Right lobe of liver (tissue), 6 donors: ENCODE results near the gene ELAVL4. TPM values are rescaled to one million over a fixed set of nuclear protein-coding genes. Genes with fewer than 3 reads are reported as not detected.

ENCODE experiments used
- ATAC-seq, 4 donors: fragments of 200-7000 bp; cut with Tn5 transposase; one replicate each; pipeline ENCODE4 v1.9.1; 2020; ENCODE audit warnings: mild to moderate bottlenecking in 4 of 4, moderate library complexity in 4 of 4
- DNase-seq, 3 donors: peaks; one replicate each; pipeline ENCODE4 v3.0.0-alpha.2; 2020
- H3K27ac ChIP-seq, 3 donors: fragments of 200-600 bp; one replicate each; pipeline ENCODE4 v1.8.0; 2022
- H3K27me3 ChIP-seq, 2 donors: fragments of 200-600 bp; one replicate each; pipeline ENCODE4 v1.8.0; 2022
- H3K36me3 ChIP-seq, 4 donors: fragments of 200-600 bp; sonication (generic) in 1 of 4; one replicate each; pipeline versions ENCODE4 v1.5.1 to v1.8.0; 2017 to 2022; ENCODE audit warnings: control low read depth in 1 of 4
- H3K4me1 ChIP-seq, 4 donors: fragments of 200-600 bp; sonication (generic) in 1 of 4; one replicate each; pipeline versions ENCODE4 v1.5.1 to v1.8.0; 2017 to 2022; ENCODE audit warnings: control low read depth in 1 of 4
- H3K4me3 ChIP-seq, 3 donors: fragments of 200-600 bp; one replicate each; pipeline ENCODE4 v1.8.0; 2022
- H3K9me3 ChIP-seq, 4 donors: fragments of 200-600 bp; sonication (generic) in 1 of 4; one replicate each; pipeline versions ENCODE4 v1.5.1 to v1.8.0; 2017 to 2022; ENCODE audit warnings: control low read depth in 1 of 4
- CTCF ChIP-seq, 4 donors: fragments of 200-600 bp in 3 of 4; fragments of 450-650 bp in 1 of 4; IDR thresholded peaks; one replicate each; pipeline versions ENCODE4 v1.5.1 to v1.8.0; 2016 to 2022; ENCODE audit warnings: antibody characterized with exemption in 4 of 4, mild to moderate bottlenecking in 2 of 4
- POLR2A ChIP-seq: fragments of 450-650 bp; IDR thresholded peaks from one replicate; pipeline ENCODE4 v1.6.1; 2017; ENCODE audit warnings: antibody characterized with exemption, mild to moderate bottlenecking
- WGBS: methylation state at CpG from one replicate; pipeline ENCODE4 v1.1.6; 2018; ENCODE audit warnings: low coverage, low lambda C conversion rate; ENCODE audit not compliant: insufficient coverage; ENCODE audit errors: missing lambda C conversion rate; 5-methylcytosine and 5-hydroxymethylcytosine counted together
- intact Hi-C, 2 donors: fragments of 100-400 bp; cut with DNase I; formaldehyde crosslinking; loops; one replicate each; pipeline versions ENCODE4 v1.11.2 to v1.14.1; 2022
- total RNA-seq, 6 experiments: library from RNA; depleted of rRNA in 2 of 6; stranded (reverse); fragments of >200 nt in 2 of 6; fragmentation: NEBNext Ultra II Directional in 3 of 6; extraction: Animal tissue kit (Norgen Biotek cat#: 25700) in 3 of 6; gene quantifications; one replicate each; pipeline versions ENCODE4 v1.1.0 to v1.2.4, GENCODE V29; 2016 to 2023
- donor health status: DM: no; HTN: yes; CAD: no.
- donor health status: DM: no; HTN: no; CAD: no.
- donor health status: DM: no; HTN: no; CAD: no.
- donor health status: DM: no; HTN: yes; CAD: no.
- donor health status: DM: no; HTN: yes; CAD: no.

The ELAVL4 gene
- total RNA-seq, 6 experiments from 2014 or later, result 0.19 to 0.66 (median 0.37) TPM; not detected in 3

GRCh38 chr1:50174101-50174500 is 65.4 kb downstream of the ELAVL4 start:
- DNase-seq (no peak), ATAC-seq (no peak)
- Histone ChIP-seq H3K9me3 (no peaks in the 10 kb centered on the region), H3K27ac (no peak overlapping the region), H3K36me3 (no peaks in the 10 kb centered on the region), H3K4me1 (no peaks in the 10 kb centered on the region), H3K27me3 (no peaks in the 10 kb centered on the region), H3K4me3 (no peak overlapping the region)
- intact Hi-C loops, result no loop called here
- TF ChIP-seq CTCF (IDR thresholded peaks at IDR 0.05), result no peak

GRCh38 chr1:50175719-50176639 is 67.3 kb downstream of the ELAVL4 start:
- DNase-seq (peak in 1 of 3 donors; percentile 50), ATAC-seq (peak; percentile 69 to 83 (median 76))
- no peaks in the 10 kb centered on the region for H3K27me3 ChIP-seq
- no peaks in the 10 kb centered on the region for H3K9me3 ChIP-seq
- no peak overlapping the region for H3K27ac ChIP-seq
- peaks cover 0 to 9% (median 4%) of the 10 kb centered on the region in 4 donors for H3K4me1 ChIP-seq
- TF ChIP-seq CTCF (IDR thresholded peaks at IDR 0.05) (no peak), POLR2A (no peak)
- intact Hi-C loops, result no loop called here
- no peaks in the 10 kb centered on the region for H3K36me3 ChIP-seq
- 34% methylated on average over 7 of the region's 7 CpGs for WGBS
- H3K4me3 ChIP-seq, result peak overlapping the region in 1 of 3 donors; percentile 31

- intact Hi-C loops, result no loop called here
- no peak for TF ChIP-seq POLR2A
- H3K4me3 ChIP-seq, result no peak overlapping the region
- H3K9me3 ChIP-seq, result no peaks in the 10 kb centered on the region
- no peaks in the 10 kb centered on the region for H3K27me3 ChIP-seq
- no peaks in the 10 kb centered on the region for H3K36me3 ChIP-seq
- ATAC-seq (no peak), DNase-seq (no peak)
- H3K27ac ChIP-seq, result no peak overlapping the region
- H3K4me1 ChIP-seq, result peaks cover 0 to 9% (median 4%) of the 10 kb centered on the region in 4 donors
- WGBS, result 75% methylated on average over 6 of the region's 6 CpGs
Measured at GRCh38 chr1:50177994-50178393, 69.3 kb downstream of the ELAVL4 start.

- ATAC-seq (peak; percentile 15 to 58 (median 38)), DNase-seq (no peak)
- no peaks in the 10 kb centered on the region for H3K36me3 ChIP-seq
- no peak overlapping the region for H3K27ac ChIP-seq
- H3K9me3 ChIP-seq, result no peaks in the 10 kb centered on the region
- H3K4me1 ChIP-seq, result peaks cover 0 to 9% (median 4%) of the 10 kb centered on the region in 4 donors
- H3K27me3 ChIP-seq, result no peaks in the 10 kb centered on the region
- TF ChIP-seq POLR2A (no peak), CTCF (IDR thresholded peaks at IDR 0.05) (no peak)
- intact Hi-C loops, result no loop called here
- H3K4me3 ChIP-seq, result no peak overlapping the region
- 7% methylated on average over 2 of the region's 2 CpGs for WGBS
Measured at GRCh38 chr1:50179639-50180038, 70.9 kb downstream of the ELAVL4 start.

GRCh38 chr1:50180367-50180766 is 71.6 kb downstream of the ELAVL4 start:
- no peak overlapping the region for H3K27ac ChIP-seq
- intact Hi-C loops, result no loop called here
- WGBS, result 0% methylated on average over 1 of the region's 1 CpG

More at GRCh38 chr1:50180367-50180766, 71.6 kb downstream of the ELAVL4 start:
- H3K9me3 ChIP-seq, result no peaks in the 10 kb centered on the region
- peak; percentile 48 to 56 (median 56) for ATAC-seq
- no peaks in the 10 kb centered on the region for H3K27me3 ChIP-seq
- no peak for TF ChIP-seq POLR2A
- no peak for TF ChIP-seq CTCF (IDR thresholded peaks at IDR 0.05)
- peaks cover 0 to 9% (median 4%) of the 10 kb centered on the region in 4 donors for H3K4me1 ChIP-seq
- no peak for DNase-seq
- no peaks in the 10 kb centered on the region for H3K36me3 ChIP-seq
- H3K4me3 ChIP-seq, result no peak overlapping the region
